K562 (cell line): ENCODE data around the gene MATN1. TPM values are rescaled to one million over a fixed set of nuclear protein-coding genes. Genes with fewer than 3 reads are reported as not detected.

Experiments
- CREB1 ChIP-seq, 2 experiments: sonication (generic) in 1 of 2; formaldehyde crosslinking in 1 of 2; IDR thresholded peaks; 2 replicates each; pipeline versions ENCODE4 v1.6.1 to v1.8.0; 2012 to 2022; ENCODE audit warnings: inconsistent platforms in 1 of 2, mild to moderate bottlenecking in 1 of 2, missing genetic modification reagents in 1 of 2, moderate library complexity in 1 of 2
- HCFC1 ChIP-seq: IDR thresholded peaks from 2 replicates; pipeline ENCODE4 v1.6.1; 2012; ENCODE audit warnings: low read depth, low read length, improper control_type of control experiment
- HDAC1 ChIP-seq, 2 experiments: fragments of 450-650 bp; IDR thresholded peaks; 2 replicates each; pipeline ENCODE4 v1.6.1; 2016 to 2017; ENCODE audit warnings: inconsistent platforms in 1 of 2, mild to moderate bottlenecking in 1 of 2, moderate library complexity in 1 of 2
- POLR2AphosphoS5 ChIP-seq: IDR thresholded peaks from 2 replicates; pipeline ENCODE4 v1.6.1; 2011; ENCODE audit warnings: mild to moderate bottlenecking, low read depth, low read length, moderate library complexity; ENCODE audit not compliant: control insufficient read depth, insufficient read depth
- RBM14 ChIP-seq: fragments of 200-400 bp; formaldehyde crosslinking; IDR thresholded peaks from 2 replicates; pipeline ENCODE4 v1.6.1; 2018; ENCODE audit warnings: low read depth, mild to moderate bottlenecking, low read length, moderate library complexity, borderline replicate concordance; ENCODE audit not compliant: insufficient read depth
- SETDB1 ChIP-seq: IDR thresholded peaks from one replicate; pipeline ENCODE4 v1.6.1; 2012; ENCODE audit warnings: low read length, control low read depth, inconsistent platforms
- TCF3 ChIP-seq: sonication (generic); formaldehyde crosslinking; IDR thresholded peaks from 2 replicates; pipeline ENCODE4 v1.4.0; 2020; ENCODE audit warnings: mild to moderate bottlenecking, missing genetic modification reagents
- ZNF318 ChIP-seq, 2 experiments: fragments of 450-650 bp; IDR thresholded peaks; 2 replicates each; pipeline ENCODE4 v1.6.1; 2016; ENCODE audit warnings: mild to moderate bottlenecking in 2 of 2, borderline replicate concordance in 1 of 2, low read depth in 1 of 2, moderate library complexity in 1 of 2
- ZNF780A ChIP-seq: fragments of 250-450 bp; sonication (Bioruptor Pico); IDR thresholded peaks from 2 replicates; pipeline ENCODE4 v1.5.0; 2021; ENCODE audit warnings: mild to moderate bottlenecking
- polyA plus RNA-seq, 8 experiments: library from polyadenylated mRNA; depleted of rRNA in 4 of 8; stranded (reverse) in 5 of 8; unstranded in 3 of 8; fragments of >200 nt; fragmentation: Nextera tagmentation in 2 of 8; fragmentation: Illumina TruSeq in 1 of 8; extraction: Ambion mirVana in 2 of 8; extraction: Trizol in 1 of 8; gene quantifications; 2 replicates each; pipeline versions ENCODE4 v1.2.1 to v1.2.3, GENCODE V29; 2011 to 2014; ENCODE audit warnings: inconsistent platforms in 1 of 8, missing spikeins in 1 of 8
- total RNA-seq, 7 experiments: library from RNA; depleted of rRNA in 6 of 7; stranded (reverse); fragments of >200 nt in 6 of 7; fragmentation: Illumina TruSeq in 2 of 7; extraction: Trizol in 2 of 7; gene quantifications; 2 replicates each; pipeline versions ENCODE4 v1.2.1 to v1.2.3, GENCODE V29; 2011 to 2021; ENCODE audit warnings: low replicate concordance in 1 of 7
- TF ChIP-seq, protein P1 (sequence below): fragments of 250-450 bp; sonication (Bioruptor Pico); IDR thresholded peaks from 2 replicates; pipeline ENCODE4 v1.4.0; 2020

Gene MATN1
- total and polyA plus RNA-seq, 9 of the 15 experiments (the other 6 are each of a cell fraction or from before 2014, with no cell fraction given), result 0.10 to 2.3 (median 1.2) TPM

- TF ChIP-seq, protein P1, sequence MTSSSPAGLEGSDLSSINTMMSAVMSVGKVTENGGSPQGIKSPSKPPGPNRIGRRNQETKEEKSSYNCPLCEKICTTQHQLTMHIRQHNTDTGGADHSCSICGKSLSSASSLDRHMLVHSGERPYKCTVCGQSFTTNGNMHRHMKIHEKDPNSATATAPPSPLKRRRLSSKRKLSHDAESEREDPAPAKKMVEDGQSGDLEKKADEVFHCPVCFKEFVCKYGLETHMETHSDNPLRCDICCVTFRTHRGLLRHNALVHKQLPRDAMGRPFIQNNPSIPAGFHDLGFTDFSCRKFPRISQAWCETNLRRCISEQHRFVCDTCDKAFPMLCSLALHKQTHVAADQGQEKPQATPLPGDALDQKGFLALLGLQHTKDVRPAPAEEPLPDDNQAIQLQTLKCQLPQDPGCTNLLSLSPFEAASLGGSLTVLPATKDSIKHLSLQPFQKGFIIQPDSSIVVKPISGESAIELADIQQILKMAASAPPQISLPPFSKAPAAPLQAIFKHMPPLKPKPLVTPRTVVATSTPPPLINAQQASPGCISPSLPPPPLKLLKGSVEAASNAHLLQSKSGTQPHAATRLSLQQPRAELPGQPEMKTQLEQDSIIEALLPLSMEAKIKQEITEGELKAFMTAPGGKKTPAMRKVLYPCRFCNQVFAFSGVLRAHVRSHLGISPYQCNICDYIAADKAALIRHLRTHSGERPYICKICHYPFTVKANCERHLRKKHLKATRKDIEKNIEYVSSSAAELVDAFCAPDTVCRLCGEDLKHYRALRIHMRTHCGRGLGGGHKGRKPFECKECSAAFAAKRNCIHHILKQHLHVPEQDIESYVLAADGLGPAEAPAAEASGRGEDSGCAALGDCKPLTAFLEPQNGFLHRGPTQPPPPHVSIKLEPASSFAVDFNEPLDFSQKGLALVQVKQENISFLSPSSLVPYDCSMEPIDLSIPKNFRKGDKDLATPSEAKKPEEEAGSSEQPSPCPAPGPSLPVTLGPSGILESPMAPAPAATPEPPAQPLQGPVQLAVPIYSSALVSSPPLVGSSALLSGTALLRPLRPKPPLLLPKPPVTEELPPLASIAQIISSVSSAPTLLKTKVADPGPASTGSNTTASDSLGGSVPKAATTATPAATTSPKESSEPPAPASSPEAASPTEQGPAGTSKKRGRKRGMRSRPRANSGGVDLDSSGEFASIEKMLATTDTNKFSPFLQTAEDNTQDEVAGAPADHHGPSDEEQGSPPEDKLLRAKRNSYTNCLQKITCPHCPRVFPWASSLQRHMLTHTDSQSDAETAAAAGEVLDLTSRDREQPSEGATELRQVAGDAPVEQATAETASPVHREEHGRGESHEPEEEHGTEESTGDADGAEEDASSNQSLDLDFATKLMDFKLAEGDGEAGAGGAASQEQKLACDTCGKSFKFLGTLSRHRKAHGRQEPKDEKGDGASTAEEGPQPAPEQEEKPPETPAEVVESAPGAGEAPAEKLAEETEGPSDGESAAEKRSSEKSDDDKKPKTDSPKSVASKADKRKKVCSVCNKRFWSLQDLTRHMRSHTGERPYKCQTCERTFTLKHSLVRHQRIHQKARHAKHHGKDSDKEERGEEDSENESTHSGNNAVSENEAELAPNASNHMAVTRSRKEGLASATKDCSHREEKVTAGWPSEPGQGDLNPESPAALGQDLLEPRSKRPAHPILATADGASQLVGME (CRISPR knock-in tag), result peak; percentile 81
- TF ChIP-seq ZNF318 (IDR thresholded peaks at IDR 0.05; ENCODE audit: borderline replicate concordance in 1 of 2, low read depth in 1 of 2) (no peak), SETDB1 (no peak), TCF3 (CRISPR knock-in tag) (peak; percentile 64), ZNF780A (no peak), HCFC1 (no peak), RBM14 (no peak), HDAC1 (IDR thresholded peaks at IDR 0.05) (peak in 1 of 2 experiments; percentile 80; a peak in 2 of 4 replicates), POLR2AphosphoS5 (0 out of 2 replicates have a peak, but pooled peaks have one; percentile 31), CREB1 (IDR thresholded peaks at IDR 0.05) (no peak), CREB1 (CRISPR knock-in tag; IDR thresholded peaks at IDR 0.05) (no peak)
Measured at GRCh38 chr1:30731806-30732276, 8.5 kb upstream of the MATN1 start (continued).
